Lower leg skin (tissue), 3 donors: ENCODE measurements around the gene FKRP.

Source experiments
- POLR2A ChIP-seq, 2 donors: fragments of 450-650 bp; IDR thresholded peaks; one replicate each; pipeline ENCODE4 v1.6.1; 2016 to 2017; ENCODE audit warnings: antibody characterized with exemption in 2 of 2, mild to moderate bottlenecking in 1 of 2, moderate library complexity in 1 of 2
- TF ChIP-seq, protein P1 (sequence below), 3 donors: fragments of 450-650 bp; IDR thresholded peaks; one replicate each; pipeline ENCODE4 v1.5.1; 2016; ENCODE audit warnings: antibody characterized with exemption in 3 of 3, mild to moderate bottlenecking in 3 of 3, moderate library complexity in 2 of 3

DNA sequence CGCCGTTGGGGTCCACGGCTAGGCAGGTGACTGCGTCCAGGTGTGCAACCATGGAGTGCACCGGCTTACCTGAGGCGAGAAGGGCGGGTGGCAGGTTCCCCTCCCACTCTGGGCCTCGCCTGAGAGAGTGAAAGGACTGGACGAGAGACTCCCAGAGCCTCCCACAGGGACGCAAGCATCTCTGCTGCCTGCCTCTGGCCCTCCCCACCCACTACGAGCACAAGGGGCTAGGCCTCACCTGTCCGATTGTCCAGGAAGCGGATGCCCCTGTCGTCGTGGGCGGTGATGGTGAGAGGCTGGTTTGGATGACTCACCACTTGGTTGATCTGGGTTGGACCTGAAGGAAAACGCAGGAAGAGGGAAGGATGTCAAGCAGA lies 23.9 kb upstream of the FKRP start:
- TF ChIP-seq, protein P1, sequence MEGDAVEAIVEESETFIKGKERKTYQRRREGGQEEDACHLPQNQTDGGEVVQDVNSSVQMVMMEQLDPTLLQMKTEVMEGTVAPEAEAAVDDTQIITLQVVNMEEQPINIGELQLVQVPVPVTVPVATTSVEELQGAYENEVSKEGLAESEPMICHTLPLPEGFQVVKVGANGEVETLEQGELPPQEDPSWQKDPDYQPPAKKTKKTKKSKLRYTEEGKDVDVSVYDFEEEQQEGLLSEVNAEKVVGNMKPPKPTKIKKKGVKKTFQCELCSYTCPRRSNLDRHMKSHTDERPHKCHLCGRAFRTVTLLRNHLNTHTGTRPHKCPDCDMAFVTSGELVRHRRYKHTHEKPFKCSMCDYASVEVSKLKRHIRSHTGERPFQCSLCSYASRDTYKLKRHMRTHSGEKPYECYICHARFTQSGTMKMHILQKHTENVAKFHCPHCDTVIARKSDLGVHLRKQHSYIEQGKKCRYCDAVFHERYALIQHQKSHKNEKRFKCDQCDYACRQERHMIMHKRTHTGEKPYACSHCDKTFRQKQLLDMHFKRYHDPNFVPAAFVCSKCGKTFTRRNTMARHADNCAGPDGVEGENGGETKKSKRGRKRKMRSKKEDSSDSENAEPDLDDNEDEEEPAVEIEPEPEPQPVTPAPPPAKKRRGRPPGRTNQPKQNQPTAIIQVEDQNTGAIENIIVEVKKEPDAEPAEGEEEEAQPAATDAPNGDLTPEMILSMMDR (IDR thresholded peaks at IDR 0.05), result no peak
- TF ChIP-seq POLR2A (IDR thresholded peaks at IDR 0.05), result no peak
